K562 (cell line): ENCODE results near the gene PKP1. TPM values are rescaled to one million over a fixed set of nuclear protein-coding genes. Genes with fewer than 3 reads are reported as not detected.

ENCODE experiments used
- ATAC-seq: fragments of 200-7000 bp; cut with Tn5 transposase; 3 replicates; pipeline ENCODE4 v1.9.1; 2020; ENCODE audit warnings: moderate library complexity
- BruUV-seq: library from RNA; stranded (reverse); fragments of 400-500 nt; replicated peaks from 2 replicates; lab custom pipeline; 2021; lab: Mats Ljungman, UMichigan
- CTCF ChIA-PET: fragments of 300-600 bp; formaldehyde crosslinking; extraction: SDS; loops from one replicate; lab custom pipeline; 2021; ENCODE audit warnings: low intra/inter-chr PET ratio; lab: Yijun Ruan, JAX
- POLR2A ChIA-PET: fragments of 300-600, 350-650 bp; sonication (Branson Sonifier 250); formaldehyde crosslinking; extraction: SDS; loops from one replicate; lab custom pipeline; 2021; ENCODE audit warnings: antibody characterized with exemption, inconsistent platforms; lab: Yijun Ruan, JAX
- DNase-seq, 4 experiments: peaks; one replicate each; pipeline versions ENCODE4 v3.0.0 to v3.0.0-alpha.2; 2011 to 2018; ENCODE audit warnings: low spot score in 3 of 4, mixed read lengths in 3 of 4; ENCODE audit errors: extremely low read depth in 1 of 4
- FAIRE-seq: peaks from 2 replicates; lab custom pipeline; 2011; peaks lifted over from hg19 to GRCh38; lab: Jason Lieb, UNC
- H2AFZ ChIP-seq: 2 replicates; pipeline ENCODE4 v1.6.0; 2011; ENCODE audit warnings: low read depth, low read length, control low read depth, inconsistent platforms
- H3K27ac ChIP-seq: fragments of 200-600 bp; 3 replicates; pipeline ENCODE4 v1.8.0; 2011; ENCODE audit warnings: low read depth, mild to moderate bottlenecking, control low read depth, inconsistent platforms, low read length, moderate library complexity, mixed read lengths; ENCODE audit errors: extremely low read depth
- H3K27me3 ChIP-seq, 2 experiments: fragments of 300-600 bp in 1 of 2; 2 replicates in 1 of 2; 3 replicates in 1 of 2; pipeline versions ENCODE4 v1.6.0 to v1.8.0; 2011; ENCODE audit warnings: inconsistent platforms in 2 of 2, low read length in 2 of 2, mild to moderate bottlenecking in 1 of 2, mixed read lengths in 1 of 2, moderate library complexity in 1 of 2; ENCODE audit not compliant: control insufficient read depth in 2 of 2, insufficient read depth in 2 of 2
- H3K36me3 ChIP-seq: fragments of 300-600 bp; 3 replicates; pipeline ENCODE4 v1.8.0; 2011; ENCODE audit warnings: mild to moderate bottlenecking, low read length, inconsistent platforms; ENCODE audit not compliant: control insufficient read depth, insufficient read depth
- H3K4me1 ChIP-seq, 2 experiments: fragments of 200-600 bp in 1 of 2; replicated peaks in 1 of 2; 2 replicates in 1 of 2; 3 replicates in 1 of 2; pipeline versions ENCODE4 v1.5.1 to v1.8.0; 2011; ENCODE audit warnings: inconsistent platforms in 2 of 2, low read length in 2 of 2, mild to moderate bottlenecking in 1 of 2, mixed read lengths in 1 of 2, moderate library complexity in 1 of 2; ENCODE audit not compliant: control insufficient read depth in 2 of 2, insufficient read depth in 2 of 2
- H3K4me2 ChIP-seq: 2 replicates; pipeline ENCODE4 v1.6.1; 2011; ENCODE audit warnings: low read length, control low read depth, inconsistent platforms, mixed read lengths; ENCODE audit not compliant: insufficient read depth
- H3K4me3 ChIP-seq: fragments of 200-600 bp; sonication (generic), shearing (Covaris generic); 2 replicates; pipeline ENCODE4 v1.5.1; 2016; ENCODE audit warnings: control low read depth, inconsistent platforms
- H3K79me2 ChIP-seq: fragments of 200-600 bp; 3 replicates; pipeline ENCODE4 v1.8.0; 2011; ENCODE audit warnings: low read length, inconsistent platforms; ENCODE audit not compliant: control insufficient read depth, insufficient read depth
- H3K9ac ChIP-seq, 2 experiments: 2 replicates each; pipeline versions ENCODE4 v1.6.0 to v1.6.1; 2011; ENCODE audit warnings: low read depth in 2 of 2, low read length in 2 of 2, control low read depth in 1 of 2, inconsistent platforms in 1 of 2, mild to moderate bottlenecking in 1 of 2, mixed read lengths in 1 of 2; ENCODE audit not compliant: insufficient read depth in 1 of 2
- H3K9me1 ChIP-seq: one replicate; pipeline ENCODE4 v1.6.0; 2011; ENCODE audit warnings: inconsistent platforms, mild to moderate bottlenecking, low read length, moderate library complexity; ENCODE audit not compliant: control insufficient read depth, insufficient read depth
- H3K9me3 ChIP-seq: replicated peaks from 2 replicates; pipeline ENCODE4 v1.5.1; 2011; ENCODE audit warnings: low read depth, low read length, inconsistent platforms; ENCODE audit not compliant: control insufficient read depth, insufficient read depth
- H4K20me1 ChIP-seq: replicated peaks from 2 replicates; pipeline ENCODE4 v1.6.1; 2011; ENCODE audit warnings: low read length, inconsistent platforms, mixed read lengths; ENCODE audit not compliant: control insufficient read depth, insufficient read depth
- FOS ChIP-seq: IDR thresholded peaks from 3 replicates; pipeline ENCODE4 v1.6.1; 2011; ENCODE audit not compliant: insufficient read length; ENCODE audit errors: extremely low read depth
- POLR2H ChIP-seq: IDR thresholded peaks from 2 replicates; pipeline ENCODE4 v1.6.1; 2016; ENCODE audit warnings: missing genetic modification characterization, low read depth, mild to moderate bottlenecking, control low read depth, missing compliant biosample characterization, moderate library complexity
- PYGO2 ChIP-seq: fragments of 450-650 bp; IDR thresholded peaks from 2 replicates; pipeline ENCODE4 v1.6.1; 2016; ENCODE audit warnings: mild to moderate bottlenecking, missing genetic modification characterization, moderate library complexity, missing compliant biosample characterization
- SAFB ChIP-seq: fragments of 200-400 bp; formaldehyde crosslinking; IDR thresholded peaks from 2 replicates; pipeline ENCODE4 v1.6.1; 2017; ENCODE audit warnings: low read depth, low read length, borderline replicate concordance
- SETDB1 ChIP-seq: IDR thresholded peaks from one replicate; pipeline ENCODE4 v1.6.1; 2012; ENCODE audit warnings: low read length, control low read depth, inconsistent platforms
- SMAD2 ChIP-seq: fragments of 150-350 bp; IDR thresholded peaks from 2 replicates; pipeline ENCODE4 v1.6.1; 2014; ENCODE audit warnings: low read depth, mild to moderate bottlenecking, low read length
- YY1 ChIP-seq, 3 experiments: IDR thresholded peaks; 2 replicates each; pipeline ENCODE4 v1.6.1; 2011; ENCODE audit warnings: low read length in 2 of 3, mild to moderate bottlenecking in 2 of 3, moderate library complexity in 2 of 3, borderline replicate concordance in 1 of 3, control low read depth in 1 of 3, low read depth in 1 of 3; ENCODE audit not compliant: insufficient read depth in 3 of 3, insufficient replicate concordance in 2 of 3, control insufficient read depth in 1 of 3, insufficient read length in 1 of 3; ENCODE audit errors: extremely low read depth in 1 of 3
- ZNF232 ChIP-seq: sonication (generic); formaldehyde crosslinking; IDR thresholded peaks from 2 replicates; pipeline ENCODE4 v1.8.0; 2022; ENCODE audit warnings: mild to moderate bottlenecking, missing genetic modification reagents
- ZNF316 ChIP-seq: fragments of 450-650 bp; IDR thresholded peaks from 2 replicates; pipeline ENCODE4 v1.6.1; 2016
- ZNF583 ChIP-seq: fragments of 250-450 bp; sonication (Bioruptor Pico); IDR thresholded peaks from 2 replicates; pipeline ENCODE4 v1.4.0; 2020
- ZNF589 ChIP-seq: fragments of 200-800 bp; sonication (Bioruptor generic); IDR thresholded peaks from 2 replicates; pipeline ENCODE4 v1.6.1; 2016; ENCODE audit warnings: low read depth, missing genetic modification characterization, missing compliant biosample characterization
- WGBS: fragments of 100-300 bp; shearing (Covaris generic); methylation state at CpG from one replicate; pipeline ENCODE4 v1.1.6; 2016; ENCODE audit warnings: low coverage, mixed read lengths; ENCODE audit not compliant: insufficient coverage; ENCODE audit errors: missing lambda C conversion rate; 5-methylcytosine and 5-hydroxymethylcytosine counted together
- in situ Hi-C: fragments of 300-500 bp; cut with MboI; formaldehyde crosslinking; loops from 4 replicates; pipeline ENCODE4 v1.15.0; 2018; ENCODE audit warnings: inconsistent platforms, mixed read lengths
- intact Hi-C: fragments of 100-400 bp; cut with micrococcal nuclease; formaldehyde crosslinking; loops from 2 replicates; pipeline ENCODE4 v1.14.2; 2022
- polyA plus RNA-seq, 8 experiments: library from polyadenylated mRNA; depleted of rRNA in 4 of 8; stranded (reverse) in 5 of 8; unstranded in 3 of 8; fragments of >200 nt; fragmentation: Nextera tagmentation in 2 of 8; fragmentation: Illumina TruSeq in 1 of 8; extraction: Ambion mirVana in 2 of 8; extraction: Trizol in 1 of 8; gene quantifications; 2 replicates each; pipeline versions ENCODE4 v1.2.1 to v1.2.3, GENCODE V29; 2011 to 2014; ENCODE audit warnings: inconsistent platforms in 1 of 8, missing spikeins in 1 of 8
- total RNA-seq, 7 experiments: library from RNA; depleted of rRNA in 6 of 7; stranded (reverse); fragments of >200 nt in 6 of 7; fragmentation: Illumina TruSeq in 2 of 7; extraction: Trizol in 2 of 7; gene quantifications; 2 replicates each; pipeline versions ENCODE4 v1.2.1 to v1.2.3, GENCODE V29; 2011 to 2021; ENCODE audit warnings: low replicate concordance in 1 of 7
- TF ChIP-seq, protein P1 (sequence below): fragments of 450-650 bp; IDR thresholded peaks from 2 replicates; pipeline ENCODE4 v1.6.1; 2016; ENCODE audit warnings: missing biosample characterization, missing genetic modification characterization
- TF ChIP-seq, protein P2 (sequence below): fragments of 250-450 bp; sonication (Bioruptor Pico); IDR thresholded peaks from 2 replicates; pipeline ENCODE4 v1.8.0; 2021; ENCODE audit warnings: moderate library complexity, mild to moderate bottlenecking, inconsistent platforms

PKP1 gene
- total and polyA plus RNA-seq, 9 of the 15 experiments (the other 6 are each of a cell fraction or from before 2014, with no cell fraction given), result not detected

DNA sequence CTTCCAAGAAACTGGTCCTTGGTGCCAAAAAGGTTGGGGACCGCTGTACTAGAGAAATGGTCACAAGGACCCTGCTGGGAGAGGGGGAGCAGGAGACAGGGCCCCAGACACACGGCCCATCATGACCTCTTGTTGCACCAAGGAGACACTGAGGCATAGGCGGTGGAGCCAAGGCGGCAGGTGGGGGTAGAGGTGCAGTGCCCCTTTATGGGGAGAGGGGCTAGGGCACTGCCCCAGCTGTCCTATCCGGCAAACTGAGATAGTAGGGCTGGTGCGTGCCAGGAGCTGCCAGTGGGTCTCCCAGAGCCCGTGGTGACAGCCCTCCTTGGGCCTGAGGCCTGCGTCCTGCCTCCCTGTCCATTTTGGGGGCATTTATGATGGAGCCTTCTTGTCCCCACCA lies 73.9 kb downstream of the PKP1 start:
- peaks cover 0 to 47% of the 10 kb centered on the region in 2 experiments; a peak in 2 of 5 replicates for H3K27me3 ChIP-seq
- ATAC-seq, result no peak
- in situ Hi-C loops (no loop called here), intact Hi-C loops (no loop called here)
- H3K27ac ChIP-seq, result no peak overlapping the region
- no peak for TF ChIP-seq PYGO2
- H2AFZ ChIP-seq, result no peak overlapping the region
- ChIA-PET POLR2A (no interaction called here), CTCF (no interaction called here)
- no peak overlapping the region for H3K4me3 ChIP-seq
- no peak for FAIRE-seq
- no peak overlapping the region for H3K9ac ChIP-seq
- DNase-seq, result no peak
- peaks cover 18% of the 10 kb centered on the region; the same call in 1 of the 2 replicates for H4K20me1 ChIP-seq
- no TSS peak for BruUV-seq
- H3K79me2 ChIP-seq, result no peaks in the 10 kb centered on the region
- H3K9me1 ChIP-seq, result no peaks in the 10 kb centered on the region
- 2% methylated on average over 8 of the region's 8 CpGs for WGBS
- no peaks in the 10 kb centered on the region for H3K9me3 ChIP-seq
- H3K4me2 ChIP-seq, result no peak overlapping the region
- no peaks in the 10 kb centered on the region for H3K36me3 ChIP-seq
- peaks cover 0 to 3% of the 10 kb centered on the region in 2 experiments; a peak in 1 of 5 replicates for H3K4me1 ChIP-seq

DNA sequence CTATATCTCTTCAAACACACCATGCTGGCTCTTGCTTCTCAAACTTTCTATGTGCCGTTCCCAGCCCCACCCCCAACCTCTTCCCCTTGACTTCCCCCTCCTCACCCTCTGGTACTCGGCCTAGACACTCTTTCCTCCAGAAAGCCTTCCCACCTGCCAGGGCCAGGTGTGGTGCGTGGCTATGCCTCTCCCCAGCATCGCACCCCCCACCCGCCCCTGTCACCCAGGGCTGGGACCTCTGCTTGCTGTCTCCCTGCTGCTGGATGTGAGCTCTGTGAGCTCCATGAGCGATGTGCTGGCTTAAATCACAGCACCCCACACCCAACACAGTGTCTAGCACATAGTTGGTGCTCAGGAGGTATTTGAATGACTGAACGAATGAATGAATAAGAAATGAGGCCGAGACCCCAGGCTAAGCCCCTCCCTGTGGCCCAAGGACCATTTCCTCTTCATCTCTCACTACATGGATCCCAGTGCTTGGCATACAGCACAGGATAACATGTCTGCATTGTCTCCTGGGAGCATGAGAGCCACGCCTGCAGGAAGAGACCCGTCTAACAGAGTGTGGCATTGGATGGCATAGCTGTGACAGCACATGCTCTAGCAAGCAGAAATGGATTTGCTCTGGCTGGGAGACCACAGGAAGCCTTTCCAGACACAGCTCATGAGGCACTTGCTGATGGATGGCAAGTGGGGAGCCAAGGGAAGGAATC lies 74.5 kb downstream of the PKP1 start:
- BruUV-seq, result no TSS peak
- no peaks in the 10 kb centered on the region for H3K9me1 ChIP-seq
- H4K20me1 ChIP-seq, result peaks cover 18% of the 10 kb centered on the region; the same call in 1 of the 2 replicates
- FAIRE-seq, result no peak
- H3K36me3 ChIP-seq, result no peaks in the 10 kb centered on the region
- H2AFZ ChIP-seq, result no peak overlapping the region
- POLR2A ChIA-PET, result interaction anchor here (0.6 kb wide), 1 partner anchor 97 kb away, joined by 3 read pairs; no protein-coding TSS in a partner anchor
- 4% methylated on average over 10 of the region's 10 CpGs for WGBS
- no peak for ATAC-seq
- intact Hi-C loops (no loop called here), in situ Hi-C loops (no loop called here)
- peaks cover 0 to 53% of the 10 kb centered on the region in 2 experiments; a peak in 2 of 5 replicates for H3K27me3 ChIP-seq
- H3K9ac ChIP-seq, result no peak overlapping the region
- no peak overlapping the region for H3K4me2 ChIP-seq
- CTCF ChIA-PET, result no interaction called here
- H3K79me2 ChIP-seq, result no peaks in the 10 kb centered on the region
- DNase-seq, result no peak
- H3K9me3 ChIP-seq, result no peaks in the 10 kb centered on the region
- no peak overlapping the region for H3K27ac ChIP-seq
- H3K4me3 ChIP-seq, result no peak overlapping the region
- peaks cover 0 to 3% of the 10 kb centered on the region in 2 experiments; a peak in 1 of 5 replicates for H3K4me1 ChIP-seq
- TF ChIP-seq, protein P1, sequence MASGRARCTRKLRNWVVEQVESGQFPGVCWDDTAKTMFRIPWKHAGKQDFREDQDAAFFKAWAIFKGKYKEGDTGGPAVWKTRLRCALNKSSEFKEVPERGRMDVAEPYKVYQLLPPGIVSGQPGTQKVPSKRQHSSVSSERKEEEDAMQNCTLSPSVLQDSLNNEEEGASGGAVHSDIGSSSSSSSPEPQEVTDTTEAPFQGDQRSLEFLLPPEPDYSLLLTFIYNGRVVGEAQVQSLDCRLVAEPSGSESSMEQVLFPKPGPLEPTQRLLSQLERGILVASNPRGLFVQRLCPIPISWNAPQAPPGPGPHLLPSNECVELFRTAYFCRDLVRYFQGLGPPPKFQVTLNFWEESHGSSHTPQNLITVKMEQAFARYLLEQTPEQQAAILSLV, result no peak
- TF ChIP-seq SMAD2 (no peak), ZNF232 (CRISPR knock-in tag) (no peak), POLR2H (tag) (no peak), FOS (no peak), SAFB (no peak), ZNF589 (no peak), YY1 (IDR thresholded peaks at IDR 0.05; ENCODE audit: borderline replicate concordance in 1 of 3, control insufficient read depth in 1 of 3, extremely low read depth in 1 of 3, insufficient read depth in 3 of 3, insufficient read length in 1 of 3, insufficient replicate concordance in 2 of 3, low read depth in 1 of 3, low read length in 2 of 3) (no peak), ZNF316 (no peak), ZNF583 (CRISPR knock-in tag) (no peak), SETDB1 (no peak)
- TF ChIP-seq, protein P2, sequence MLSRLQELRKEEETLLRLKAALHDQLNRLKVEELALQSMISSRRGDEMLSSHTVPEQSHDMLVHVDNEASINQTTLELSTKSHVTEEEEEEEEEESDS (CRISPR knock-in tag), result no peak
